ENCODE measurements around the gene PHACTR4. TPM values are rescaled to one million over a fixed set of nuclear protein-coding genes. Genes with fewer than 3 reads are reported as not detected.

Gene PHACTR4
- total and polyA plus RNA-seq, 11 donors, result 13.6 to 30.5 (median 19.0) TPM

DNA sequence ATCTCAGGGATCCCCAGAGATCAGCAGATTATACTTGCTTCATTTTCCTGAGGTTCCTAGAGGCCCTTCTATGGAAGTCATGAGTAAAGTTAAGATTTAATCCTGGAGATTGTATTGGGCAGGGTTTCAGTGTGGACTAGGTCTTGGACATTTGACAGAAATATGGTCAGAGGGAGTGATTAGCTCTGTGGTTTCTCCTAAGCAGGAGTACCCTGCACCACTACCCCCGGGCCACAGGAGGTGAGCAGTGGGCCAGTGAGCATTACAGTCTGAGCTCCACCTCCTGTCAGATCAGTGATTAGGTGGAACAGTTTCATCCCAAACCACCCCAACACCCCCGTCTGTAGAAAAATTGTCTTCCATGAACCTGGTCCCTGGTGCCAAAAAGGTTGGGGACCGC is 43.2 kb downstream of the PHACTR4 start:
- H3K9me3 ChIP-seq, result no peaks in the 10 kb centered on the region
- DNase-seq, result no peak
- 88 to 98% (median 89%) methylated on average over 3 of the region's 3 CpGs for WGBS, 4 donors
- no peak for ATAC-seq
- no peaks in the 10 kb centered on the region for H3K27me3 ChIP-seq
- H3K27ac ChIP-seq, result no peak overlapping the region
- peaks cover 0 to 27% (median 3%) of the 10 kb centered on the region in 12 donors for H3K4me1 ChIP-seq
- TF ChIP-seq POLR2A (IDR thresholded peaks at IDR 0.05), result no peak
- TF ChIP-seq, protein P1, sequence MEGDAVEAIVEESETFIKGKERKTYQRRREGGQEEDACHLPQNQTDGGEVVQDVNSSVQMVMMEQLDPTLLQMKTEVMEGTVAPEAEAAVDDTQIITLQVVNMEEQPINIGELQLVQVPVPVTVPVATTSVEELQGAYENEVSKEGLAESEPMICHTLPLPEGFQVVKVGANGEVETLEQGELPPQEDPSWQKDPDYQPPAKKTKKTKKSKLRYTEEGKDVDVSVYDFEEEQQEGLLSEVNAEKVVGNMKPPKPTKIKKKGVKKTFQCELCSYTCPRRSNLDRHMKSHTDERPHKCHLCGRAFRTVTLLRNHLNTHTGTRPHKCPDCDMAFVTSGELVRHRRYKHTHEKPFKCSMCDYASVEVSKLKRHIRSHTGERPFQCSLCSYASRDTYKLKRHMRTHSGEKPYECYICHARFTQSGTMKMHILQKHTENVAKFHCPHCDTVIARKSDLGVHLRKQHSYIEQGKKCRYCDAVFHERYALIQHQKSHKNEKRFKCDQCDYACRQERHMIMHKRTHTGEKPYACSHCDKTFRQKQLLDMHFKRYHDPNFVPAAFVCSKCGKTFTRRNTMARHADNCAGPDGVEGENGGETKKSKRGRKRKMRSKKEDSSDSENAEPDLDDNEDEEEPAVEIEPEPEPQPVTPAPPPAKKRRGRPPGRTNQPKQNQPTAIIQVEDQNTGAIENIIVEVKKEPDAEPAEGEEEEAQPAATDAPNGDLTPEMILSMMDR (IDR thresholded peaks at IDR 0.05), result no peak
- peaks cover 0 to 8% (median 0%) of the 10 kb centered on the region in 9 donors for H3K36me3 ChIP-seq
- no peak overlapping the region for H3K4me3 ChIP-seq
- intact Hi-C loops (cut with DNase I), result loop anchor here in 5 of 10 donors (5.0 to 10.0 kb wide), 3 partner anchors 45 to 60 kb away; no protein-coding TSS in a partner anchor

DNA sequence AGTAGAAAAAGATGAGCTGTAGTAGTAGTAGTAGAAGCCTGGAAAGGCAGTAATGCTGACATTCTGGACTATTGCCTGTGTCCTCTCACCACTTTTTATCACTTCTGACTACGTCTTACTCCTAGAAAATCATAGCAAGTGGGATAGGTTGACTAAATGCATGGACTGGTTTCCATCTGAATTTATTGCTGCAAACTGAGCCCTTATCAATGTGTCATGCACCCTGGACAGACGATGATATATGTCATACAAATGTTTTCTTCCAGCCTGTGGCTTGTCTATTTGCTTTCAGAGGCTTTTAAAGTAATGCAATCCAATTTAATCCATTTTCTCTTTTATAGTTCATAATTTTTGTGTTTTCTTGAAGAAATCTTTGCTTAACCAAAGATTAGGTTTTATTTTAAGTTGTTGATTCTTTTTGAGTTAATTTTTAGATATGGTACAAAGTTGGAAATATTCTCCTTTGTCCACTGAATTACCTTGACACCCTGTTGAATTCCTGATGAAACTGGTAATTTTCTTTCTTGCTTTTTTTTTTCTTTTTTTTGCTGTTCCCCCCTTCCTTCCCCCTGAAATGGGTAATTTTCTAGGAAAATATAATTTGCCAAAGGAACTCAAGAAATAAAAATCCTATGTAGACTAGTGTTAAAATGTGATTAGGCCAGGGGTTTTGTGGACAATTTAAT is 47.1 kb downstream of the PHACTR4 start:
- DNase-seq (no peak), ATAC-seq (no peak)
- no peak for TF ChIP-seq POLR2A (IDR thresholded peaks at IDR 0.05)
- TF ChIP-seq, protein P1 (IDR thresholded peaks at IDR 0.05), result no peak
- H3K27ac ChIP-seq, result no peak overlapping the region
- no peaks in the 10 kb centered on the region for H3K9me3 ChIP-seq
- H3K4me1 ChIP-seq, result peaks cover 0 to 33% (median 3%) of the 10 kb centered on the region in 12 donors
- 41 to 50% (median 43%) methylated on average over 2 of the region's 2 CpGs for WGBS, 4 donors
- no peaks in the 10 kb centered on the region for H3K36me3 ChIP-seq
- intact Hi-C loops (cut with DNase I), result loop anchor here in 2 of 10 donors (5.0 to 10.0 kb wide), 2 partner anchors 46 to 48 kb away; no protein-coding TSS in a partner anchor
- no peaks in the 10 kb centered on the region for H3K27me3 ChIP-seq
- no peak overlapping the region for H3K4me3 ChIP-seq

DNA sequence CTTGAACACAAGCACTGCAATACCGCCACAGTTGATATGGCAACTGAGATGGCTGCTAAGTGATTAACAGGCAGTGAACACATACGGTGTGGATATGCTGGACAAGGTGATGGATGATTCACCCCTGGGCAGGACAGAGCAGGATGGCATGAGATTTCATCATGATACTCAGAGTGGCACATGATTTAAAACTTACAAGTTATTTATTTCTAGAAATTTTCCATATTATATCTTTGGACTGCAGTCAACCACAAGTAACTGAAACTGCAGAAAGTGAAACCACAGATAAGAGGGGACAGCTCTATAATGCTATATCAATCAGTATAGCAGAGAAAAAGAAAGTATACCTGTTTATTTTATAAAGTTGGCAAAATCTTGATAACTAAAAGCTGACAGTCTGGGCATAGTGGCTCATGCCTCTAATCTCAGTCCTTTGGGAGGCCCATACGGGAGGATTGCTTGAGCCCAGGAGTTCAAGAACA is 47.9 kb downstream of the PHACTR4 start:
- ATAC-seq (no peak), DNase-seq (no peak)
- intact Hi-C loops (cut with DNase I), result loop anchor here in 2 of 10 donors (5.0 to 10.0 kb wide), 2 partner anchors 45 to 47 kb away; no protein-coding TSS in a partner anchor
- H3K27ac ChIP-seq, result no peak overlapping the region
- no peaks in the 10 kb centered on the region for H3K9me3 ChIP-seq
- TF ChIP-seq, protein P1 (IDR thresholded peaks at IDR 0.05), result no peak
- H3K4me1 ChIP-seq, result peaks cover 0 to 33% (median 3%) of the 10 kb centered on the region in 12 donors
- no peaks in the 10 kb centered on the region for H3K36me3 ChIP-seq
- H3K4me3 ChIP-seq, result peak overlapping the region in 1 of 12 donors; percentile 24
- no peaks in the 10 kb centered on the region for H3K27me3 ChIP-seq
- 51 to 67% (median 64%) methylated on average over 3 of the region's 3 CpGs for whole genome bisulfite sequencing, 4 donors

DNA sequence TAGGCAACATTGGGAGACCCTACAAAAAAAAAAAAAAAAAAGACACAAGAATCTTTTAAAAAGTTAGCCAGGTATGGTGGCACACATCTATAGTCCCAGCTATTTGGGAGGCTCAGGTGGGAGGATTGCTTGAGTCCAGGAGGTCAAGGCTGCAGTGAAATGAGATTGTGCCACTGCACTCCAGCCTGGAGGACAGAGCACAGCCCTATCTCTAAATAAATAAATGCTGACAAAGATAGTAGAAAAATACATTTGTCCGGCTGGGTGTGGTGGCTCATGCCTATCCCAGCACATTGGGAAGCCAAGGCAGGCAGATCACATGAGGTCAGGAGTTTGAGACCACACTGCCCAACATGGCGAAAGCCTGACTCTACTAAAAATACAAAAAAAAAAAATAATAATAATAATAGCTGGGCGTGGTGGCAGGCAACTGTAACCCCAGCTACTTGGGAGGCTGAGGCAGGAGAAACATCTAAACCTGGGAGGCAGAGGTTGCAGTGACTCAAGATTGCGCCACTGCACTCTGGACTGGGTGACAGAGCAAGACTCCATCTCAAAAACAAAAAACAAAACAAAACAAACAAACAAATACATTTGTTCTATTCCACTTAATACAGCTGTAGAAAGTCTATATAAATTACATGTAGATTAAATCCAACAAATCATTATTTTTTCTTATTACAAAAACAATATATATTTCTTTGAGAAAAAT is 48.5 kb downstream of the PHACTR4 start:
- DNase-seq (no peak), ATAC-seq (no peak)
- intact Hi-C loops (cut with DNase I), result loop anchor here in 2 of 10 donors (5.0 to 10.0 kb wide), 2 partner anchors 44 to 47 kb away; no protein-coding TSS in a partner anchor
- Histone ChIP-seq H3K4me3 (no peak overlapping the region), H3K27me3 (no peaks in the 10 kb centered on the region), H3K4me1 (peaks cover 0 to 33% (median 3%) of the 10 kb centered on the region in 12 donors), H3K9me3 (no peaks in the 10 kb centered on the region), H3K36me3 (no peaks in the 10 kb centered on the region), H3K27ac (no peak overlapping the region)
- WGBS, 4 donors, result 92 to 97% (median 95%) methylated on average over 4 of the region's 4 CpGs
- TF ChIP-seq, protein P1 (IDR thresholded peaks at IDR 0.05), result no peak
- no peak for TF ChIP-seq POLR2A (IDR thresholded peaks at IDR 0.05)
